M059J (cell line): ENCODE results near the gene ALOX5AP. TPM values are rescaled to one million over a fixed set of nuclear protein-coding genes. Genes with fewer than 3 reads are reported as not detected.

Source experiments
- DNase-seq: peaks from one replicate; pipeline ENCODE4 v3.0.0-alpha.2; 2012; ENCODE audit warnings: low read depth
- total RNA-seq: library from RNA; depleted of rRNA; stranded (reverse); fragments of >200 nt; shearing (Covaris generic); gene quantifications from 2 replicates; pipeline ENCODE4 v1.2.3, GENCODE V29; 2014

The ALOX5AP gene
- total RNA-seq, 1 experiment from 2014 or later, result 1.2 TPM

DNA sequence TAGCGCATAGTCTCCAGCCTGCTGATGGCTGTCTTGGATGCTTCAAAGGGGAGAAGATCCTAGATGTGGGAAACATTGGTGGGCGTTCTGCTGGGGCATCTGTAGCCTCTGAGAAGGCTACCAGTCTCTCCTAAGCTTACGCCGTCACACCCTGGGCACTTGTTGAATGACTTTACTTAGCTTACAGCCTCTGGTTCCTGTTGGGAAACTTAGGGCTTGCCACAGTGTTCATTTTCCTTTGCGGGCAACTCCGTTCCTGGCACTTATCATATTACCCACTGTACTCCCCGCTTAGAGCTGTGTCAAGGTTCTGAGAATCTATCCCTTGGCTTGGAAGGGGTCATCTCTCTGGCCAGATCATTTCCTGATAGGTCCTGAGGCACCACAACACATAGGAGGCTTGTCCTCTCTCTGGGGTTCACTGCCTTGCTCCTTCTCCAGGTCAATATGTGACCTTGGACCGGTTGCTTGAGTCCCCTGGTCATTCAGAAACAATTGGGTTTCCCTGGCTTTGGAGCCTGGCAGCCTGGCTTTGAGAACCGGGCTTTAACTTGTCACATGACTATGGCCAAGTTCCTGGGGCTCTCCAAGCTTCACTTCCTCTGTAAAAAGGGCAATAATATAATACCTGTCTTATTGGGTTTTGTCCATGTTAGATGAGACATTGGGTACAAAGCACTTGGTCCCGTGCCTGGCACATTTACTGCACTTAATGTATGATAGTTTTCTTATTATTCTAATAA lies 20.5 kb upstream of the ALOX5AP start:
- no peak for DNase-seq

DNA sequence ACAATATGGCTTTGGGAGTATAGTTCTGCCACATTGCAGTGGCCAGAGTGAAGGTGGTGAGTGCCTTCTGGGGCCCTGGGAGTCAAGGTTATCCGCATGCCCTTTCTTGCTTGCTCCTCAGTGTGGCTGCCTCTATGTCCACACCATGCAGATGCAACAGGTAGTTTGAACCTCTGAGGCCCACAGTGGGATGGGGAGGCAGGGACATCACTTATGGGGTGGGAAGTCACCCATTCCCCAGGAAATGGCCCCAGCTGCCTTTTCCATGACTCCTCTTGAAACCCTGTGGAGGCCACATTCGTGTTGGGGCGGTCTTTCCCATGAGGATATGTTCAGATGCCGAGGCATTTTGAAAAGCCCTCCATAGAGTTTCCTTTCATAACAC lies 20.0 kb upstream of the ALOX5AP start:
- DNase-seq, result no peak

- DNase-seq, result no peak
These were observed 19.5 kb upstream of the ALOX5AP start for GRCh38 chr13:30715837-30716236.

- DNase-seq, result peak; percentile 91
These were observed 16.4 kb upstream of the ALOX5AP start for GRCh38 chr13:30718661-30719524.

- DNase-seq, result peak; percentile 46
These were observed 15.8 kb upstream of the ALOX5AP start for GRCh38 chr13:30719525-30719914.

GRCh38 chr13:30720172-30720869 lies 15.0 kb upstream of the ALOX5AP start:
- peak; percentile 18 for DNase-seq

DNA sequence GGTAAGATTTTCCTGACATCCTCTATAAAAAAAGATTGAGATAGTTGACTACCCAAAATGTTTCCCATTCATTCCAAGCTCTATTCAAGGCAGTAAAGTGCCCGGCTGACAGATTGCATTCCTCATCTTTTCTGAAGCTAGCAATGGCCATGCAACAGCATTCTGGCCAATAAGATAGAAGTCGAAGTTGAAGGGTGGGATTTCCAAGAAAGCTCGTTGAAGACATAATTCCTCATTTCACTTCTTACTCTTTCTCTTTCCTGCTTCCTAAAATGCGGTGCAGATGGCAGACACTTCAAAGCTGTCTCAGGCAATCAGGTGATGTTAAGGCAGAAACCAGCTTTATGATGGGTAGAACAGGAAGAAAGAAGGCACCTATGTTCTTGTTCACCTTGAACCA lies 13.4 kb upstream of the ALOX5AP start:
- DNase-seq, result no peak

- no peak for DNase-seq
These were observed 13.0 kb upstream of the ALOX5AP start for GRCh38 chr13:30722361-30722760.

- no peak for DNase-seq
These were observed 10.6 kb upstream of the ALOX5AP start for GRCh38 chr13:30724778-30725177.

DNA sequence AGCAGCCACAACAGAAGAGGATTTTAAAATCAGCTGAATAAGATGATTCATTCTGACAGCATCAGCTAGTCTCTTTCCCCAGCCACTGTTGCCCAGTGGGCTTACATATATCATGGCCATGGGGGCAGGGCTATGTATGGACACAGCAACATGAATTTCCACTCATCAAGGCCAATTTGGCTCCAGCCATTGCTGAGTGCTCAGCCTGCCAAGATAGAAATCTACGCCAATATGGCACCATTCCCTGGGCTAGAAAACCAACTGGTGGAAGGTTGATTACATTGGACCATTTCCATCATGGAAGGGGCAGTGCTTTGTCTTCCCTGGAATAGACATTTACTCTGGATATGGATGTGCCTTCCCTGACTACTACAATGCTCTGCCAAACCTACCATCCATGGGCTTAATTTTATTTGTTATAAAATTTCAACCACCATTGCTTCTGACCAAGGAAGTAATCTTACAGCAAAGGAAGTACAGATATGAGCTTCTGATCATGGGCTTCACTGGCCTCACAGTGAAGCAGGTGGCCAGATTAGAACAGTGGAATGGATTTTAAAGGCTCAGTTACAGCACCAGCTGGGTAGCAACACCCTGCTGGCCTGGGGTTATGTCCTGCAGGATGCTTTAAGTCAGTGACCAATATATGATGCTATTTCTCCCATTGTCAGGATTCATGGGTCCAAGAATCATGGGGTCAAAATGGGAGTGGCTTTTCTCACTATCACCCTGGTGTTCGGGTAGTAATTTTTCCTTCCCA lies 9.8 kb upstream of the ALOX5AP start:
- DNase-seq, result peak; percentile 44

- peak; percentile 8 for DNase-seq
These were observed 9.2 kb upstream of the ALOX5AP start for GRCh38 chr13:30726192-30726591.

GRCh38 chr13:30727491-30728355 lies 7.6 kb upstream of the ALOX5AP start:
- no peak for DNase-seq

DNA sequence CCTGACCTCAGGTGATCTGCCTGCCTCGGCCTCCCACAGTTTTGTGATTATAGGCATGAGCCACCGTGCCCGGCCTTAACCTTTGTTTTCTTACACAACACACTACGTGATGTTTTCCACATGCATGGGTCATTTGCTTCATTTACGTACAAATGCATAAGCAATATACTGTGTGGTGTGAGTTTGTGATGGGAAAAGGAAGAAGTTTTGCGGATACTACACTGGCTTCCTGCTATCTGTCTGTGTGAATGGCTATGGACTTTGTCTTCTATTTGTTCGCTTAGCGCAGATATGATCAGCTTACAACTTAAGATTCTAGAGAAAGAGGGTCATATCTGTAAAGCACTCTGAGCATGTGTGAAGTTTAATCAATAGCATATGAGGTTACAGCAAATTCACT lies 5.5 kb upstream of the ALOX5AP start:
- DNase-seq, result no peak

GRCh38 chr13:30730526-30730925 lies 4.8 kb upstream of the ALOX5AP start:
- DNase-seq, result peak; percentile 18

- DNase-seq, result no peak
These were observed 3.8 kb upstream of the ALOX5AP start for GRCh38 chr13:30731361-30732045.

DNA sequence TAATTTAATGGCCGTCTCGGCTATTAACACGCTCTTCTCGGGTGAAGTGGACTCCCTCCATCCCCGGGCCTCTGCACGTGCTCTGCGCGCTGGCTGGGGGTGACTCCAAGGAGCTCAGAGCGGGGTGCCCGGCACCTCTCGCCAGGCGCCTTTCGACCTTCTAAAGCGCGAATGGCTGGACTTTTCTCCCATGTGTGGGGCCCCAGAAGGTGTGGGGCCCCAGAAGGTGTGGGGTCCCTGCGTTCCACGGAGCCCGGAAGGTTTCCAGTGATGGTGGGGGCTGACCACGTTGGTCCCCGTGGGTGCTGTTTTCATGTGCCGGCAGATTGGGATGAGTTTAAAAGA lies 3.3 kb upstream of the ALOX5AP start:
- DNase-seq, result no peak

GRCh38 chr13:30734439-30734838 lies 904 bp upstream of the ALOX5AP start:
- DNase-seq, result peak; percentile 58

GRCh38 chr13:30735872-30736175 lies 481 bp downstream of the ALOX5AP start:
- no peak for DNase-seq

DNA sequence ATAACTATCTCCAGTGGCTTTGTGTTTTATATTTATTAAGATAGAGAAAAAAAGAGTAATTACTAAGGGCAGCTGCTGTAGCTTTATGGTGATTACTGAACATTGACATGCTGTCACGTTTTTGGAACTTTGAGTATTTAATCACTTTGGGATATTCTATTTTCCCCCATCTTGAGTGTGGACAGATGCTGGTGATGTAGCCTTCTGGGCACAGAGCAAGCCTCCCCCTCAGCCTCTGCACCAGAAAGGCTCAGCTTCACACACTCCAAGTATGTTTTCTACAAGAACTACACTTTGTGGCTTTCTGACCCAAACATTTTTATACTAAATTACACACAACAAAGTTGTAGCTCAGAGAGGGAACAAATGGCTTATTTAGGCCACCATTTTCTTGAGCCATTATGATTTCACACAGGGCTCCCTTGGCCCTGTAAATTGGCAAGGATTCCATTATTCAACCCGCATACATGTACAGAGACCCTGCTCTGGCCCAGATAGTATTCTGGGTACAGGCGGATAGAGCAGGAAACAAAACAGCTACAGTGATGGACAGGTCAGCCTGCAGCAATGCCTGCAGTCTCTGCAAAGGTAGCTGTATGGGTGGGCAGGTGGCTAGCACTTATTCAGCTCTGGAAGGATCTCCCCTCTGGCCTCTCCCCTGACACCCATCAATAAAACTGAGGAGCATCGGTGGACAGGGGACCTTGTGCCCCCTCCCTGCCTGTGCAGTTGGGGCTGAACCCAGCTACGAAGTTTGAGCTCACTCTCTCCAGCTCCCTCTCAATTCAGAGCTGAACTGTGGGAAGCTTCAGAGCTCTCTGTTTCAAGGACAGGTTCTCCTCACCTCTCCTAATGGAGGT lies 1.3 kb downstream of the ALOX5AP start:
- DNase-seq, result no peak
